Stimulated activated CD4-positive, alpha-beta T cell treated with anti-CD3 and anti-CD28 coated beads, Interleukin-1b, Interleukin-23, amount 100 ng/mL, for 1 hour (primary cell): ENCODE data around the gene TMCC1.
"Not testable (repeated sequence)": the region's sequence is repeated elsewhere in the genome, so short reads cannot be mapped to it uniquely, and the experiment has no call there.

Experiments used
- DNase-seq, 2 donors: peaks; one replicate each; pipeline ENCODE4 v3.0.0-alpha.2; 2020; ENCODE audit warnings: low read depth in 2 of 2

The TMCC1 gene

GRCh38 chr3:129893581-129894070 is at the start of gene TMCC1:
TMCC1 (minus strand) TSS chr3:129893711.
- DNase-seq: peak; percentile 78

- no peak for DNase-seq
These were observed 49.5 kb upstream of the TMCC1 start for GRCh38 chr3:129943020-129943419.

GRCh38 chr3:129942296-129942695 is 48.8 kb upstream of the TMCC1 start:
- DNase-seq: peak in 1 of 2 donors; percentile 4

- DNase-seq: no peak
These were observed 46.6 kb upstream of the TMCC1 start for GRCh38 chr3:129940086-129940485.

- no peak for DNase-seq
These were observed 44.8 kb upstream of the TMCC1 start for GRCh38 chr3:129938140-129938930.

- no peak for DNase-seq
These were observed 44.2 kb upstream of the TMCC1 start for GRCh38 chr3:129937717-129938116.

GRCh38 chr3:129936757-129937156 is 43.2 kb upstream of the TMCC1 start:
- no peak for DNase-seq

- DNase-seq: no peak
These were observed 41.0 kb upstream of the TMCC1 start for GRCh38 chr3:129934234-129935123.

- DNase-seq: no peak
These were observed 40.0 kb upstream of the TMCC1 start for GRCh38 chr3:129933471-129933870.

GRCh38 chr3:129929383-129929782 is 35.9 kb upstream of the TMCC1 start:
- DNase-seq: no peak

- DNase-seq: no peak
These were observed 33.6 kb upstream of the TMCC1 start for GRCh38 chr3:129927072-129927471.

GRCh38 chr3:129919806-129920205 is 26.3 kb upstream of the TMCC1 start:
- DNase-seq: no peak

GRCh38 chr3:129919357-129919756 is 25.8 kb upstream of the TMCC1 start:
- DNase-seq: no peak

- no peak for DNase-seq
These were observed 24.9 kb upstream of the TMCC1 start for GRCh38 chr3:129918461-129918860.

- DNase-seq: no peak
These were observed 24.0 kb upstream of the TMCC1 start for GRCh38 chr3:129917423-129918007.

- DNase-seq: no peak
These were observed 20.1 kb upstream of the TMCC1 start for GRCh38 chr3:129913618-129914017.

GRCh38 chr3:129911261-129911861 is 17.9 kb upstream of the TMCC1 start:
- no peak for DNase-seq

GRCh38 chr3:129909235-129909634 is 15.7 kb upstream of the TMCC1 start:
- DNase-seq: not testable (repeated sequence)

- no peak for DNase-seq
These were observed 14.9 kb upstream of the TMCC1 start for GRCh38 chr3:129908417-129908816.

- DNase-seq: not testable (repeated sequence)
These were observed 7.8 kb upstream of the TMCC1 start for GRCh38 chr3:129901272-129901671.

GRCh38 chr3:129897026-129897425 is 3.5 kb upstream of the TMCC1 start:
- DNase-seq: no peak
